HG03139 (cell line): ENCODE results near the gene SLC24A5.

Experiments used
- ATAC-seq: cut with Tn5 transposase; IDR thresholded peaks from one replicate; pipeline ENCODE4 v1.9.1; 2021; ENCODE audit not compliant: unreplicated experiment

Gene SLC24A5

DNA sequence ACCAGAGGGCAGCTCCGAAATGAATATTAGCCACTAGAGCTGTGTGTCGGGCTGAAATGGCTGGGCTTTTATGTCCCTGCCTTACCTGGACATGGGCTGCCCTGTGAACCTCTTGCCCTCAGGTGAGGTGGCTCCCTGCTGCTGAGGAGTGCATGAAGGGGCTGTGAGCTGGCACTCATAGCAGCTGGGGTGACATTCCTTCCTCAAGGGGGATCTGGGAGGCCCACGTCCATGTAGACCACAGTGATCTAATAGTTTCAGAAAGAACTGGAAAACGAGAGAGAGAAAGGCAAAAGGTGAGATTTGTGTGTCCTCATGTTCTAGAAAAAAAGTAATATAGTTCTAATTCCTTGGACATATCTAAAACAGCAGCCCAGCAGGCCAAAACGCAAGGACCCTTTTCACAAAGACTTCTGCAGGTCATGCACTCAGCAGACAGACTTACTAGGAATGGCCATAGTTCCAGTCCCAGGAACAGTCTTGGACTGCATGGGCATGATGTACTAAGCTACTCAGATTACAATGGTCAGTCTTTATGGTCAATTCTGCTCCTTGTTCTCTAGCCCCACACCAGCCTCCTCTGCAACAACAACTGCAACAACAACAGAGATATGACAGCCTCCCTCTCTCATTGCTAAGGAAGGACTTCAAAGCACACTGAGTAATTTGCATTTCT, 10.8 kb upstream of the SLC24A5 start:
- no peak for ATAC-seq

DNA sequence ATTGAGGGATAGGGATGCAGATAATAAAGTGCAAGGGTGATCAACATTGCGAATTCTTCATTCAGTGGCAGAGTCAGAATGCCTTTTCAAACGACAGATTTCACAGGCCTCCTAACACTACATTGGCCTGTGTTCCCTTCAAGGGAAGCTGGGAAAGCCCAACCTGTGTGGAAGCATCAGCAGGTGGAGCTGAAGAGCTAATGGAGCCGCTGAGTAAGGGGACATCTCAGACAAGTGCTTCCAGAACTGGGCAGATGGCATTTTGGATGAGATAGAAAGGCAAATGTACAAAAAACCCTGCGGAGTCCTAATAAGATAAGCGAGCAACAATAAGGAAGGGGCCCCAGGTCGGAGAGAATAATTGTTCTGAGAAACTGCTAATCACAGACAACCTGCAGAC, 8.5 kb upstream of the SLC24A5 start:
- ATAC-seq: no peak

DNA sequence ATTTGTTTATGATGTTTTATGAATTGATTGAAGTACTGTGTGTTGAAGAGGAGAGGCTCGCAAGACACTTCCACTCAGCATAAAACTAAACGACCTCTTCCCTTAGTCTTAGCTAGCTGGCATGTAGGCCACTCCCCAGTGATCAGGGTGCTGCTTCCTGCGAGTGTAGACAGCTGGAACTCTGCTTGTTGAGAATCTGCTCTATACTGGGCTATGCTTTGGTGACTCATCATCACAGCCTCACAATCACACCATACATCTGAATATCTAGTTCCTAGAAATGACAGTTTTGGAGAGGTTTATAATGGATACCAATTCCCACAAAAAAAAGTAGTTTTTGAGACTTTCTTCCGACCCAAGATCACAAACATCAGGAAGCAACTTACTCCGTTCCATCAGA, 1.5 kb upstream of the SLC24A5 start:
- no peak for ATAC-seq

- ATAC-seq: no peak
Observed at GRCh38 chr15:48121849-48122248, 1.1 kb downstream of the SLC24A5 start.

- ATAC-seq: no peak
Observed at GRCh38 chr15:48126667-48127355, 6.0 kb downstream of the SLC24A5 start.

DNA sequence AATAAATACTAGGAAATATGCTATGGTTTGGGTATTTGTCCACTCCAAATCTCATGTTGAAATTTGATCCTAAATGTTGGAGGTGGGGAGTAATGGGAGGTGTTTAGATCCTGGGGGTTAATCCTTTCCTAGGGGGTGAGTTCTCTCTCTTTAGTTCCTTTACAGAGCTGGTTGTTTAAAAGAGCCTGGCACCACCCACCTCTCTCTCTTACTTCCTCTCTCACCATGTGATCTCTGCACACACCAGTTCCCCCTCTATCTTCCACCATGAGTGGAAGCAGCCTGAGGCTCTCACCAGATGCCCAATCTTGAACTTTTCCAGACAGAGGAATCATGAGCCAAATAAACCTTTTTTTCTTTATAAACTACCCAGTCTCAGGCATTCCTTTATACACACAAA, 10.5 kb downstream of the SLC24A5 start:
- no peak for ATAC-seq

GRCh38 chr15:48132874-48133273, 12.1 kb downstream of the SLC24A5 start:
- no peak for ATAC-seq

- ATAC-seq: no peak
Observed at GRCh38 chr15:48143856-48144255, 23.1 kb downstream of the SLC24A5 start.

- peak; percentile 43 for ATAC-seq
Observed at GRCh38 chr15:48144889-48145288, 24.1 kb downstream of the SLC24A5 start.

DNA sequence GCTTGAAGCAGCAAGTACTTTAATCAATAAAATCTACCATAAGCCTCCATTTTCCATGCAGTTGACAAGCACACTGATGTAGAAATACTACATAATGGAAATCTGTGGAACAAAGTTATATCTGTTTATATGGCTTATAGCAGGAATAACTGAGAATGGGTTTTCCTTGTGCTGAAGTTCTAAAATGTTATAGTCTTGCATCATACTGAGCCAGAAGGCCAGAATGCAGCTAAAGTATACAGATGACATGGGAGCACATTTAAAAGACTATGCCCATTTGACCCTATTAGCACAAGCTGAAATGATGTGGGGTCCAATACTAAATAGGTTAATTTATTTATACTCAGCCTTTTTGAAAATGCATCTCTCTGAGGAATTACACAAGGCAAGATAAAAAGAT, 25.1 kb downstream of the SLC24A5 start:
- ATAC-seq: no peak

GRCh38 chr15:48147358-48147757, 26.6 kb downstream of the SLC24A5 start:
- ATAC-seq: no peak

GRCh38 chr15:48149858-48150257, 29.1 kb downstream of the SLC24A5 start:
- ATAC-seq: no peak

- ATAC-seq: no peak
Observed at GRCh38 chr15:48153526-48153925, 32.7 kb downstream of the SLC24A5 start.

- ATAC-seq: no peak
Observed at GRCh38 chr15:48168616-48169015, 47.8 kb downstream of the SLC24A5 start.

DNA sequence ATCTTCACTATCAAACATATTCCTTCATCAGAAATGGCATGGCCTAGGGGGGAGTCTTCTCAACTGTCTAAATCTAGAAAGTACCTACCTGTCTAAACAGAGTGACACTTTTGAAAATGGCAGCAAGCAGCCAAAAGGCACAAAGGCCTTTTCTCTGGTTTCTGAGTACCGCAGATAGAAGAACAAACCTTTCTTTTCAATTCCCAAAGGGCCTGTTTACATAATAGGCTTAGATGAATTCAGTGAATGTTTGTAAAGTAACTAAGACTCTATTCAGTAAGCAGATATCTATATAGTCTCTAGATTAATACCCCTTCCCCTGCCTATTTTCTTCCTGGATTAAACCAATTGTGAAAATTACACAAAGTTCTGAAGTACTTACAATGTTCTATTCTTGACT, 50.2 kb downstream of the SLC24A5 start:
- ATAC-seq: no peak

DNA sequence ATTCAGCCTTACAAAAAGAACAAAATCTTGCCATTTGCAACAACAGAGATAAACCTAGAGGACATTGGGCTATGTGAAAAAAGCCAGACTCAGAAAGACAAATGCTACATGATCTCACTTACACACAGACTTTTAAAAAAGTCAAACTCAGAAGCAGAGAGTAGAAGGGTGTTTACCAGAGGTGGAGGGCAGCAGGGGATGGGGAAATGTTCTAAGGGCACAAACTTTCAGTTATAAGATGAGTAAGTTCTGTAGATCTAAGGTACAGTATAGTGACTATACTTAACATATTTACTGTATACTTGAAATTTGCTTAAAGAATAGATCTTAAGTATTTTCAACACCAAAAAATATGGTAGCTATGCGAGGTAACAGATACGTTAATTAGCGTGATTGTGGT, 54.3 kb downstream of the SLC24A5 start:
- ATAC-seq: no peak

DNA sequence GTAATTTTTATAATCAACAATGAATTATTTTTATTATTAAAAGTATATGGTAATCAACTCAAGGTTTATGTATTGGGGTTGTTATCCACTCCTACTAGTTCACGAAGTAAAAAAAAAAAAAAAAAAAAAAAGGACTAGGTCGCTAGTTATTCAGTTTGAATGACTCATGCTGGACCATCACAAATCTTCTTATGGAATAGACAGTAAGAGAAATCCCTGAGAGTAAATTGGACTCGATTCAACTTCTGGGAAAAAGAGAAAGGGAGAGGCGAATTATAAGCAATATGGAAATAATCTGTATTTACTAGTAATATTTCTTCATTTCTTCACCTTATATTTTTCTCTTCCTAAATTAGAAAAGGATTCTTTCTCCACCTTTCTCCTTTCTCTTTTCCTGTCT, 55.3 kb downstream of the SLC24A5 start:
- no peak for ATAC-seq

- ATAC-seq: peak; percentile 38
Observed at GRCh38 chr15:48176957-48177356, 56.2 kb downstream of the SLC24A5 start.

GRCh38 chr15:48177383-48177765, 56.6 kb downstream of the SLC24A5 start:
- peak; percentile 47 for ATAC-seq

GRCh38 chr15:48177766-48178647, 57.2 kb downstream of the SLC24A5 start, which contains the start of gene MYEF2:
Gene MYEF2, minus strand, starts transcription at chr15:48178295. Its CDS starts 58 bp downstream, at chr15:48178237.
- ATAC-seq: peak; percentile 74

DNA sequence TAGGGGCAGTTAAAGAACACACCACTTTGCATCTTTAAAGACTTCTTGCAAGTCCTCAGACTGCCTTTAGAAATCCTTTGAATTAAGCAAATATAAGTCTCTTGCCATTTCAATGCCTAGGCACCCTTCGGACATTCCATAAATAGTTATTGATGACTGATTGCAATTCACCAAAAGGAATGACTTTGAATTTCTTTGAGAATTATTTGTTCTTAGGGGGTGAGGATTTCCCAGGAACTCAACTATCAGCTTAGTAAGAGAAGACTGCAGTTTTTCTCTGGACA, 57.8 kb downstream of the SLC24A5 start:
- no peak for ATAC-seq

DNA sequence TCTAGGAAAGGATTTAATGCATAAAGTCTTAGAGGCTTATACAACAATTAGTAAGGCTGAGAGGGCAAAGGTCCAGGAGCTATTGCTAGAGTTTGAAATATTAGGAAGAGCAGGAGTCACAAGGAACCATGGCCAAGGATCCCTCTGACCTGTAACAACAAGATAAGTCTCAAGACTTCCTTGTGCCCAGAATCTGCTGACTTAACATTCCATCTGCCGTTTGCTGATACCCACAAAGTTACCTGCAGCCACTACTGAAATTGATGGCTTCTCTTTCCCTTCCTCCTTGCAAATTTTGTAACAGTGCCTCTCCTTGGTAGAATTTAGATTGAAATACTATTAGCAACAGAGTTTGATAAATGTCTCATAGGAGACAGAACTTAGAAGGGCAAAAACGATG, 62.0 kb downstream of the SLC24A5 start:
- ATAC-seq: no peak
